22Rv1 (cell line): ENCODE measurements around the gene GRIK5.

ENCODE experiments used
- H3K27ac ChIP-seq: fragments of 450-650 bp; 2 replicates; pipeline ENCODE4 v1.5.1; 2017
- CTCF ChIP-seq: fragments of 450-650 bp; IDR thresholded peaks from 2 replicates; pipeline ENCODE4 v1.5.1; 2017; ENCODE audit warnings: mild to moderate bottlenecking
- ZFX ChIP-seq: fragments of 450-650 bp; IDR thresholded peaks from 2 replicates; pipeline ENCODE4 v1.6.1; 2017; ENCODE audit warnings: antibody characterized with exemption, borderline replicate concordance

GRIK5 gene

GRCh38 chr19:42059196-42059595 lies 10.8 kb downstream of the GRIK5 start:
- no peak for TF ChIP-seq ZFX
- TF ChIP-seq CTCF = no peak
- no peak overlapping the region for H3K27ac ChIP-seq

- no peak overlapping the region for H3K27ac ChIP-seq
- no peak for TF ChIP-seq CTCF
- TF ChIP-seq ZFX = no peak
Measured at GRCh38 chr19:42057846-42058245, 12.2 kb downstream of the GRIK5 start.

- H3K27ac ChIP-seq = no peak overlapping the region
- TF ChIP-seq ZFX (no peak), CTCF (no peak)
Measured at GRCh38 chr19:42054205-42054604, 15.8 kb downstream of the GRIK5 start.

GRCh38 chr19:42053037-42053935 lies 16.7 kb downstream of the GRIK5 start:
- no peak for TF ChIP-seq ZFX
- H3K27ac ChIP-seq = no peak overlapping the region

- TF ChIP-seq ZFX (no peak), CTCF (no peak)
- H3K27ac ChIP-seq = peak overlapping the region; percentile 25; the same call in 1 of the 2 replicates
Measured at GRCh38 chr19:42052241-42052863, 17.7 kb downstream of the GRIK5 start.

GRCh38 chr19:42051166-42052115 lies 18.6 kb downstream of the GRIK5 start:
- no peak for TF ChIP-seq ZFX
- TF ChIP-seq CTCF = no peak
- peak overlapping the region; percentile 25; the same call in 1 of the 2 replicates for H3K27ac ChIP-seq

- peak overlapping the region; percentile 53 for H3K27ac ChIP-seq
- TF ChIP-seq ZFX (no peak), CTCF (no peak)
Measured at GRCh38 chr19:42048992-42049391, 21.0 kb downstream of the GRIK5 start.
